Right atrium auricular region (tissue), 2 donors: ENCODE data around the gene SPEF1. TPM values are rescaled to one million over a fixed set of nuclear protein-coding genes. Genes with fewer than 3 reads are reported as not detected.

ENCODE experiments used
- DNase-seq: peaks from one replicate; pipeline ENCODE4 v3.0.0-alpha.2; 2019; ENCODE audit warnings: low spot score
- H3K27ac ChIP-seq, 2 donors: fragments of 200-600 bp; sonication (generic); 1 replicate in 1 of 2; 2 replicates in 1 of 2; pipeline ENCODE4 v1.5.1; 2016 to 2019
- H3K27me3 ChIP-seq, 2 donors: fragments of 200-600 bp; sonication (generic); one replicate each; pipeline versions ENCODE4 v1.5.1 to v1.6.0; 2017 to 2019
- H3K36me3 ChIP-seq: fragments of 200-600 bp; sonication (generic); one replicate; pipeline ENCODE4 v1.5.1; 2016
- H3K4me1 ChIP-seq, 2 donors: fragments of 200-600 bp; sonication (generic); one replicate each; pipeline versions ENCODE4 v1.5.1 to v1.6.0; 2017 to 2019
- H3K4me3 ChIP-seq, 2 donors: fragments of 200-600 bp; sonication (generic); 1 replicate in 1 of 2; 2 replicates in 1 of 2; pipeline ENCODE4 v1.5.1; 2017 to 2019; ENCODE audit warnings: mild to moderate bottlenecking in 1 of 2, moderate library complexity in 1 of 2
- H3K9me3 ChIP-seq, 2 donors: fragments of 200-600 bp; sonication (generic); one replicate each; pipeline ENCODE4 v1.5.1; 2019
- total RNA-seq, 2 donors: library from RNA; depleted of rRNA; stranded (reverse); fragments of >200 nt; gene quantifications; one replicate each; pipeline ENCODE4 v1.1.0, GENCODE V29; 2016
- TF ChIP-seq, protein P1 (sequence below), 2 donors: fragments of 200-600 bp; sonication (generic); IDR thresholded peaks; one replicate each; pipeline ENCODE4 v1.5.1; 2019; ENCODE audit warnings: antibody characterized with exemption in 2 of 2

Gene SPEF1
- total RNA-seq, 2 donors from 2014 or later: 0.31 TPM; not detected in 1

DNA sequence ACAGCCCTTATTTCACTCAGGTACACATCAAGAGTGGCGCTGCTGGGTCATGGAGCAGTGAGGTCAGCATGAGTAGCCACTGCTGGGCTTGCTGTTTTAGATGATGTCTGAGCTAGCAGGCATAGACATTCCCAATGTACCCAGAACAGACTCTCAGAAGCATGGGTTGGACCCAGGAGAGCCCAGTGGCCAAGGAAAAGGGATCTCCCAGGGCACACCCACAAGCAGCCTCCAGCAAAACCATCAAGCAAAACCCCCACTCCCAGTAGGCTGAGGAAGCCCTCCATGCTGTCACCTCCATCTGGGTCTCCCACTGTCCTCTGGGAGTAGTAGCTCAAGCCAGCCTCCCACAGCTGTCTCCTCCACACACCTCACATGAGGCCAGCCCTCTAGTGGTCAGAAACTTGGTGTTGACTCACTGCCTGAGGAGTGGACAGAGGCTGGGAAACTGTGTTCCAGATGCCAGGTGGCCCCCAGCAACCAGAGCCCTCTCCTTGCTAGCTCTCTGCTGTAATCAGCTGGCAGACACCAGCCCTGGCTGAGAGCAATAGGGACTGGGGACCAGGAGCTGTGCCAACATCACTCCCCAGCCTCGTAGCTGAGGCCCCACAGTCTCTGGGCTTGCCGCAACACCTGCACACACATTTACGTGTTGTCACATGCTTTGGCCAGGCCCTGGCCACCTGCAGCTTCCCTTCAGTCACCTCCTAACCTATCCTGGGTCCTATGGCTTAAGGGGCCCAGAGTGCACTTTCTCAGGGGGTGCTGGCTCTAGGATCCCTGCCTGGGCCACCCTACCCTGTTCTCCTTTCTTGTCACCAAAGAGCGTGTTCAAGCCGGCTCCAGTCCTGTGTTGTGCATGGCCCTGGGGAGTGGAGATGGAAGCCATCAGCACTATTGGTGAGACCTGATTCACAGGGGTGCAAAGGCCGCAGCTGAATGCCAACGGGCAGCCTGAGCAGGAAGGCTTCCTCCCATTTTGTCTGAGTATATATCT is 37.2 kb upstream of the SPEF1 start:
- H3K27ac ChIP-seq: peak overlapping the region; percentile 96 to 99
- H3K4me1 ChIP-seq: peaks cover 0 to 27% of the 10 kb centered on the region in 2 donors
- no peaks in the 10 kb centered on the region for H3K27me3 ChIP-seq
- no peaks in the 10 kb centered on the region for H3K9me3 ChIP-seq
- peaks cover 15% of the 10 kb centered on the region for H3K36me3 ChIP-seq
- TF ChIP-seq, protein P1, sequence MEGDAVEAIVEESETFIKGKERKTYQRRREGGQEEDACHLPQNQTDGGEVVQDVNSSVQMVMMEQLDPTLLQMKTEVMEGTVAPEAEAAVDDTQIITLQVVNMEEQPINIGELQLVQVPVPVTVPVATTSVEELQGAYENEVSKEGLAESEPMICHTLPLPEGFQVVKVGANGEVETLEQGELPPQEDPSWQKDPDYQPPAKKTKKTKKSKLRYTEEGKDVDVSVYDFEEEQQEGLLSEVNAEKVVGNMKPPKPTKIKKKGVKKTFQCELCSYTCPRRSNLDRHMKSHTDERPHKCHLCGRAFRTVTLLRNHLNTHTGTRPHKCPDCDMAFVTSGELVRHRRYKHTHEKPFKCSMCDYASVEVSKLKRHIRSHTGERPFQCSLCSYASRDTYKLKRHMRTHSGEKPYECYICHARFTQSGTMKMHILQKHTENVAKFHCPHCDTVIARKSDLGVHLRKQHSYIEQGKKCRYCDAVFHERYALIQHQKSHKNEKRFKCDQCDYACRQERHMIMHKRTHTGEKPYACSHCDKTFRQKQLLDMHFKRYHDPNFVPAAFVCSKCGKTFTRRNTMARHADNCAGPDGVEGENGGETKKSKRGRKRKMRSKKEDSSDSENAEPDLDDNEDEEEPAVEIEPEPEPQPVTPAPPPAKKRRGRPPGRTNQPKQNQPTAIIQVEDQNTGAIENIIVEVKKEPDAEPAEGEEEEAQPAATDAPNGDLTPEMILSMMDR (IDR thresholded peaks at IDR 0.05): peak; percentile 44 to 79
- no peak overlapping the region for H3K4me3 ChIP-seq
- peak; percentile 80 for DNase-seq

DNA sequence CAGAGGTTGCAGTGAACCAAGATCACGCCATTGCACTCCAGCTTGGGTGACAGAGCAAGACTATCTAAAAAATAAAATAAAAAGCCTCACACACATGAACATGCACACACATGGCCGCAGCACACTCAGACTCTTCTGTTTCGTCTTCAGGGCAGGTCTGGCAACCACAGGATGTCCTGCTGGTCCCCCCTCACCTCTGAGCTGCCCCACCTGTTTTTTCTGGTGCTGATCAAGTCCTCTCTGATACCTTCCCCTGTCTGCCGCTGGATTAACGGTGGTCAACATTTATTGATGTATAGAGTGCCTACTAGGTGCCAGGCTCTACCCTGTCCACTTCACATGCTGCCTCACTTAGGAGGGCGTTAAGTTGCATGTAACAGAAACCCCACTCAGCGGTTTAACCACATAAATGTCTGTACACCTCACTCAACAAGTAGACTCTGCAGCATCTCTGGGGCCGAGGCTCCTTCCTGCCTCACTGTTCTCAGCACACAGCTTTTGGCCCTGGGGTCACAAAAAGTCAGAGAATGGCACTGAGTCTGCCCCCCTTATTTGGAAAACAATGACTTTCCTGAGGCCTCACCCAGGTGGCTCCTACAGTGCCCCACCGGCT is 34.6 kb upstream of the SPEF1 start:
- Histone ChIP-seq H3K36me3 (no peaks in the 10 kb centered on the region), H3K9me3 (no peaks in the 10 kb centered on the region), H3K27me3 (no peaks in the 10 kb centered on the region), H3K4me3 (no peak overlapping the region), H3K4me1 (peaks cover 0 to 41% of the 10 kb centered on the region in 2 donors), H3K27ac (no peak overlapping the region)
- no peak for DNase-seq
- TF ChIP-seq, protein P1 (IDR thresholded peaks at IDR 0.05): no peak

DNA sequence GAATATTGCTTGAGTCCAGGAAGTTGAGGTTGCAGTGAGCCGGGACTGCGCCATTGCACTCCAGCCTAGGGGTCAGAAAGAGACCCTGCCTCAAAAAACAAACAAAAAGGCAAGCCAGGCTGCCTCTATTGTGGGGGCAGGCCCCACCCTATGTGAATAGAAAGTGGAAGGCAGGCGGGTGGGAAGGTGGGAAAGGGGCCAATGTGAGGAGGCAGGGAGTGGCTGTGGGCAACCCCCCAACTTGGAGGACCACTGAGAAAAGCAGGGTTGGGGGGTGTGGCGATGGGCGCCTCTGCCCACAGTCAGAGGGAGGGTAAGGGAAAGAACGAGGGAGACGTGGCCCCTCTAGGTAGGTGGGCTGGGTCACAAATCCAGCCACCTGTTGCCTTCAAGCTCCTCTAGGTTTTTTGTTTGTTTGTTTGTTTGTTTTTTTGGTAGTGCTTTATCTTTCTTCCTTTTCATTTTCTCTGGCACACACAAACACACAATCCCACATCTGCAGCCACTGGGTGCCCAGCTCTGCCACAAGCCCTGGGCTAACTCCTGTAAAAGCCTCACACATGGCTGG is 33.8 kb upstream of the SPEF1 start:
- DNase-seq: no peak
- Histone ChIP-seq H3K36me3 (no peaks in the 10 kb centered on the region), H3K4me1 (peaks cover 0 to 47% of the 10 kb centered on the region in 2 donors), H3K9me3 (no peaks in the 10 kb centered on the region), H3K27me3 (no peaks in the 10 kb centered on the region), H3K27ac (no peak overlapping the region), H3K4me3 (no peak overlapping the region)
- TF ChIP-seq, protein P1 (IDR thresholded peaks at IDR 0.05): no peak

GRCh38 chr20:3813848-3814581 is 32.8 kb upstream of the SPEF1 start:
- no peak overlapping the region for H3K27ac ChIP-seq
- no peaks in the 10 kb centered on the region for H3K9me3 ChIP-seq
- no peaks in the 10 kb centered on the region for H3K36me3 ChIP-seq
- no peak for DNase-seq
- H3K4me1 ChIP-seq: peaks cover 0 to 44% of the 10 kb centered on the region in 2 donors
- no peak overlapping the region for H3K4me3 ChIP-seq
- H3K27me3 ChIP-seq: no peaks in the 10 kb centered on the region
- TF ChIP-seq, protein P1 (IDR thresholded peaks at IDR 0.05): no peak
